Naive thymus-derived CD8-positive, alpha-beta T cell (primary cell): ENCODE measurements around the gene GRIA1. TPM values are rescaled to one million over a fixed set of nuclear protein-coding genes. Genes with fewer than 3 reads are reported as not detected.

Source experiments
- ATAC-seq, 2 donors: fragments of 150-1000 bp; cut with Tn5 transposase in 1 of 2; sonication (Bioruptor Pico), chemical (Tn5 transposase) in 1 of 2; 1 replicate in 1 of 2; 2 replicates in 1 of 2; pipeline ENCODE4 v1.10.0; 2021; ENCODE audit warnings: mild to moderate bottlenecking in 2 of 2, moderate library complexity in 2 of 2
- POLR2A ChIA-PET: fragments of 350-600 bp; sonication (Branson Sonifier 250); formaldehyde crosslinking; loops from one replicate; lab custom pipeline; 2021; ENCODE audit warnings: antibody characterized with exemption; lab: Charles Lee
- DNase-seq, 10 donors: peaks; one replicate each; pipeline versions ENCODE4 v3.0.0 to v3.0.0-alpha.2; 2020 to 2022
- H3K27ac Mint-ChIP-seq, 10 donors: one replicate each; pipeline ENCODE4 v1.8.0; 2020 to 2022; ENCODE audit warnings: mild to moderate bottlenecking in 10 of 10, mixed read lengths in 10 of 10, moderate library complexity in 4 of 10, inconsistent platforms in 1 of 10
- H3K27me3 Mint-ChIP-seq, 5 donors: one replicate each; pipeline ENCODE4 v1.8.0; 2021 to 2022; ENCODE audit warnings: mixed read lengths in 5 of 5
- H3K36me3 Mint-ChIP-seq, 3 donors: one replicate each; pipeline ENCODE4 v1.8.0; 2020 to 2022; ENCODE audit warnings: mixed read lengths in 3 of 3, mild to moderate bottlenecking in 2 of 3, inconsistent platforms in 1 of 3
- H3K4me1 Mint-ChIP-seq, 4 donors: one replicate each; pipeline ENCODE4 v1.8.0; 2021 to 2022; ENCODE audit warnings: mixed read lengths in 4 of 4
- H3K4me3 Mint-ChIP-seq, 10 donors: one replicate each; pipeline ENCODE4 v1.8.0; 2020 to 2022; ENCODE audit warnings: mild to moderate bottlenecking in 10 of 10, mixed read lengths in 10 of 10, moderate library complexity in 6 of 10, inconsistent platforms in 1 of 10
- H3K9me3 Mint-ChIP-seq, 9 donors: one replicate each; pipeline ENCODE4 v1.8.0; 2020 to 2022; ENCODE audit warnings: mixed read lengths in 9 of 9, mild to moderate bottlenecking in 3 of 9, inconsistent platforms in 1 of 9, moderate library complexity in 1 of 9
- polyA plus RNA-seq, 3 donors: library from polyadenylated mRNA; unstranded; fragments of 300-500 nt; fragmentation: Illumina TruSeq; gene quantifications; one replicate each; pipeline ENCODE4 v1.2.3, GENCODE V29; 2021
- total RNA-seq, 8 experiments: library from RNA in 2 of 8; stranded (reverse) in 2 of 8; gene quantifications; one replicate each; pipeline ENCODE4 v1.2.3 and lab custom pipeline; 2021 to 2026

GRIA1 gene
- total and polyA plus RNA-seq, 5 experiments from 2014 or later: not detected

- H3K27me3 Mint-ChIP-seq: peaks cover 0 to 6% (median 1%) of the 10 kb centered on the region in 5 donors
- H3K27ac Mint-ChIP-seq: no peak overlapping the region
- no peaks in the 10 kb centered on the region for H3K4me1 Mint-ChIP-seq
- no peak for DNase-seq
- ATAC-seq: no peak
- POLR2A ChIA-PET: no interaction called here
- no peak overlapping the region for H3K4me3 Mint-ChIP-seq
- peaks cover 0 to 19% (median 4%) of the 10 kb centered on the region in 9 donors for H3K9me3 Mint-ChIP-seq
- peaks cover 0 to 6% (median 0%) of the 10 kb centered on the region in 3 donors for H3K36me3 Mint-ChIP-seq
Measured at GRCh38 chr5:153508700-153509099, 18.2 kb downstream of the GRIA1 start.

- POLR2A ChIA-PET: no interaction called here
- no peak for ATAC-seq
- H3K9me3 Mint-ChIP-seq: peaks cover 0 to 19% (median 7%) of the 10 kb centered on the region in 9 donors
- peaks cover 0 to 6% (median 0%) of the 10 kb centered on the region in 3 donors for H3K36me3 Mint-ChIP-seq
- peaks cover 0 to 9% (median 2%) of the 10 kb centered on the region in 5 donors for H3K27me3 Mint-ChIP-seq
- DNase-seq: no peak
- H3K27ac Mint-ChIP-seq: no peak overlapping the region
- H3K4me1 Mint-ChIP-seq: no peaks in the 10 kb centered on the region
- no peak overlapping the region for H3K4me3 Mint-ChIP-seq
Measured at GRCh38 chr5:153511622-153512021, 21.2 kb downstream of the GRIA1 start.

- no peak for ATAC-seq
- POLR2A ChIA-PET: no interaction called here
- H3K4me1 Mint-ChIP-seq: no peaks in the 10 kb centered on the region
- H3K36me3 Mint-ChIP-seq: peaks cover 0 to 6% (median 0%) of the 10 kb centered on the region in 3 donors
- no peak overlapping the region for H3K4me3 Mint-ChIP-seq
- peaks cover 0 to 6% (median 0%) of the 10 kb centered on the region in 5 donors for H3K27me3 Mint-ChIP-seq
- peaks cover 0 to 17% (median 8%) of the 10 kb centered on the region in 9 donors for H3K9me3 Mint-ChIP-seq
- H3K27ac Mint-ChIP-seq: no peak overlapping the region
- DNase-seq: no peak
Measured at GRCh38 chr5:153513156-153513555, 22.7 kb downstream of the GRIA1 start.

GRCh38 chr5:153515301-153515700 lies 24.8 kb downstream of the GRIA1 start:
- Mint-ChIP-seq H3K27ac (no peak overlapping the region), H3K27me3 (peaks cover 0 to 6% (median 0%) of the 10 kb centered on the region in 5 donors), H3K9me3 (peaks cover 0 to 17% (median 5%) of the 10 kb centered on the region in 9 donors), H3K4me1 (no peaks in the 10 kb centered on the region), H3K4me3 (no peak overlapping the region), H3K36me3 (peaks cover 0 to 6% (median 0%) of the 10 kb centered on the region in 3 donors)
- POLR2A ChIA-PET: no interaction called here
- DNase-seq (no peak), ATAC-seq (no peak)

- Mint-ChIP-seq H3K9me3 (peaks cover 0 to 17% (median 6%) of the 10 kb centered on the region in 9 donors), H3K27ac (no peak overlapping the region)
- no peak for ATAC-seq
Measured at GRCh38 chr5:153516504-153517240, 26.2 kb downstream of the GRIA1 start.

GRCh38 chr5:153517241-153517611 lies 26.8 kb downstream of the GRIA1 start:
- POLR2A ChIA-PET: no interaction called here
- Mint-ChIP-seq H3K27me3 (peaks cover 0 to 6% (median 0%) of the 10 kb centered on the region in 5 donors), H3K9me3 (peaks cover 0 to 17% (median 6%) of the 10 kb centered on the region in 9 donors), H3K4me1 (no peaks in the 10 kb centered on the region), H3K27ac (no peak overlapping the region), H3K4me3 (no peak overlapping the region), H3K36me3 (peaks cover 0 to 6% (median 0%) of the 10 kb centered on the region in 3 donors)
- DNase-seq: no peak
- no peak for ATAC-seq

More at GRCh38 chr5:153516504-153517240, 26.2 kb downstream of the GRIA1 start:
- peaks cover 0 to 6% (median 0%) of the 10 kb centered on the region in 5 donors for H3K27me3 Mint-ChIP-seq
- POLR2A ChIA-PET: no interaction called here
- no peak for DNase-seq
- H3K4me1 Mint-ChIP-seq: no peaks in the 10 kb centered on the region
- no peak overlapping the region for H3K4me3 Mint-ChIP-seq
- H3K36me3 Mint-ChIP-seq: peaks cover 0 to 6% (median 0%) of the 10 kb centered on the region in 3 donors

GRCh38 chr5:153520137-153520536 lies 29.7 kb downstream of the GRIA1 start:
- ATAC-seq (no peak), DNase-seq (no peak)
- Mint-ChIP-seq H3K27me3 (peaks cover 0 to 3% (median 0%) of the 10 kb centered on the region in 5 donors), H3K36me3 (no peaks in the 10 kb centered on the region), H3K4me1 (no peaks in the 10 kb centered on the region), H3K27ac (no peak overlapping the region), H3K9me3 (peaks cover 0 to 10% (median 2%) of the 10 kb centered on the region in 9 donors), H3K4me3 (no peak overlapping the region)
- POLR2A ChIA-PET: no interaction called here

- no peak for DNase-seq
- no peak for ATAC-seq
Measured at GRCh38 chr5:153520952-153521351, 30.5 kb downstream of the GRIA1 start.

GRCh38 chr5:153523211-153523610 lies 32.7 kb downstream of the GRIA1 start:
- Mint-ChIP-seq H3K4me3 (no peak overlapping the region), H3K9me3 (peaks cover 0 to 10% (median 0%) of the 10 kb centered on the region in 9 donors), H3K27me3 (peaks cover 0 to 5% (median 0%) of the 10 kb centered on the region in 5 donors), H3K27ac (no peak overlapping the region), H3K4me1 (no peaks in the 10 kb centered on the region), H3K36me3 (no peaks in the 10 kb centered on the region)
- DNase-seq (no peak), ATAC-seq (no peak)
- POLR2A ChIA-PET: no interaction called here

More at GRCh38 chr5:153520952-153521351, 30.5 kb downstream of the GRIA1 start:
- POLR2A ChIA-PET: no interaction called here
- no peaks in the 10 kb centered on the region for H3K27me3 Mint-ChIP-seq
- no peak overlapping the region for H3K4me3 Mint-ChIP-seq
- H3K4me1 Mint-ChIP-seq: no peaks in the 10 kb centered on the region
- no peaks in the 10 kb centered on the region for H3K36me3 Mint-ChIP-seq
- H3K9me3 Mint-ChIP-seq: peaks cover 0 to 10% (median 0%) of the 10 kb centered on the region in 9 donors
- H3K27ac Mint-ChIP-seq: no peak overlapping the region

GRCh38 chr5:153523831-153524230 lies 33.4 kb downstream of the GRIA1 start:
- peaks cover 0 to 8% (median 0%) of the 10 kb centered on the region in 5 donors for H3K27me3 Mint-ChIP-seq
- H3K36me3 Mint-ChIP-seq: no peaks in the 10 kb centered on the region
- POLR2A ChIA-PET: no interaction called here
- no peak overlapping the region for H3K4me3 Mint-ChIP-seq
- no peaks in the 10 kb centered on the region for H3K4me1 Mint-ChIP-seq
- ATAC-seq (no peak), DNase-seq (no peak)
- no peak overlapping the region for H3K27ac Mint-ChIP-seq
- H3K9me3 Mint-ChIP-seq: peaks cover 0 to 10% (median 0%) of the 10 kb centered on the region in 9 donors

GRCh38 chr5:153525536-153525935 lies 35.1 kb downstream of the GRIA1 start:
- DNase-seq (no peak), ATAC-seq (no peak)
- POLR2A ChIA-PET: no interaction called here
- Mint-ChIP-seq H3K36me3 (no peaks in the 10 kb centered on the region), H3K27me3 (peaks cover 0 to 8% (median 0%) of the 10 kb centered on the region in 5 donors), H3K4me1 (no peaks in the 10 kb centered on the region), H3K9me3 (peaks cover 0 to 6% (median 0%) of the 10 kb centered on the region in 9 donors), H3K27ac (no peak overlapping the region), H3K4me3 (no peak overlapping the region)

- H3K27ac Mint-ChIP-seq: no peak overlapping the region
- no peaks in the 10 kb centered on the region for H3K4me1 Mint-ChIP-seq
- POLR2A ChIA-PET: no interaction called here
- no peaks in the 10 kb centered on the region for H3K36me3 Mint-ChIP-seq
- H3K27me3 Mint-ChIP-seq: peaks cover 0 to 17% (median 2%) of the 10 kb centered on the region in 5 donors
- peaks cover 0 to 2% (median 0%) of the 10 kb centered on the region in 9 donors for H3K9me3 Mint-ChIP-seq
- no peak overlapping the region for H3K4me3 Mint-ChIP-seq
- no peak for ATAC-seq
- no peak for DNase-seq
Measured at GRCh38 chr5:153530357-153531143, 40.1 kb downstream of the GRIA1 start.

GRCh38 chr5:153533546-153533945 lies 43.1 kb downstream of the GRIA1 start:
- no peak for ATAC-seq
- Mint-ChIP-seq H3K36me3 (no peaks in the 10 kb centered on the region), H3K27ac (no peak overlapping the region), H3K9me3 (no peaks in the 10 kb centered on the region), H3K27me3 (peaks cover 0 to 11% (median 2%) of the 10 kb centered on the region in 5 donors), H3K4me1 (no peaks in the 10 kb centered on the region), H3K4me3 (no peak overlapping the region)
- no peak for DNase-seq
- POLR2A ChIA-PET: no interaction called here
